Panc1 (cell line): ENCODE measurements around the gene PANX2. TPM values are rescaled to one million over a fixed set of nuclear protein-coding genes. Genes with fewer than 3 reads are reported as not detected.
A peak's percentile ranks its signal among the peaks of the same experiment; 100 is the strongest.

Experiments
- ATAC-seq: fragments of 200-7000 bp; cut with Tn5 transposase; 2 replicates; pipeline ENCODE4 v1.9.1; 2020; ENCODE audit warnings: mild to moderate bottlenecking, moderate library complexity
- BruUV-seq: library from RNA; stranded (reverse); fragments of 400-500 nt; replicated peaks from 2 replicates; lab custom pipeline; 2021; lab: Mats Ljungman, UMichigan
- CTCF ChIA-PET: fragments of 300-600 bp; sonication (Branson Sonifier 250); formaldehyde crosslinking; loops from one replicate; lab custom pipeline; 2022; ENCODE audit warnings: antibody characterized with exemption; lab: Charles Lee
- POLR2A ChIA-PET: fragments of 300-600 bp; sonication (Branson Sonifier 250); formaldehyde crosslinking; loops from one replicate; lab custom pipeline; 2022; ENCODE audit warnings: antibody characterized with exemption; lab: Charles Lee
- DNase-seq: peaks from one replicate; pipeline ENCODE4 v3.0.0-alpha.2; 2010; ENCODE audit warnings: low read depth, low spot score
- H3K27ac ChIP-seq: 2 replicates; pipeline ENCODE4 v1.5.1; 2011; ENCODE audit warnings: mild to moderate bottlenecking, low read length, inconsistent platforms
- H3K27me3 ChIP-seq: fragments of 200-500 bp; sonication (Bioruptor generic); 2 replicates; pipeline ENCODE4 v1.6.0; 2014; ENCODE audit warnings: low read length, inconsistent platforms; ENCODE audit not compliant: control insufficient read depth, insufficient read depth
- H3K36me3 ChIP-seq: fragments of 200-500 bp; sonication (Bioruptor generic); 2 replicates; pipeline ENCODE4 v1.5.1; 2014; ENCODE audit warnings: inconsistent platforms, mild to moderate bottlenecking, low read length, moderate library complexity; ENCODE audit not compliant: control insufficient read depth, insufficient read depth
- H3K4me1 ChIP-seq: 2 replicates; pipeline ENCODE4 v1.5.1; 2011; ENCODE audit warnings: inconsistent platforms, mild to moderate bottlenecking, low read length, moderate library complexity; ENCODE audit not compliant: control insufficient read depth, insufficient read depth
- H3K4me3 ChIP-seq, 2 experiments: 2 replicates each; pipeline ENCODE4 v1.5.1; 2011 to 2012; ENCODE audit warnings: low read depth in 2 of 2, low read length in 2 of 2, mild to moderate bottlenecking in 2 of 2, inconsistent platforms in 1 of 2, moderate library complexity in 1 of 2
- H3K9me3 ChIP-seq: fragments of 200-500 bp; sonication (Bioruptor generic); 2 replicates; pipeline ENCODE4 v1.5.1; 2014; ENCODE audit warnings: low read depth, mild to moderate bottlenecking, inconsistent platforms, low read length, moderate library complexity; ENCODE audit not compliant: control insufficient read depth, insufficient read depth
- POLR2AphosphoS5 ChIP-seq: IDR thresholded peaks from 2 replicates; pipeline ENCODE4 v1.6.1; 2012; ENCODE audit warnings: mild to moderate bottlenecking, low read depth, low read length, moderate library complexity
- SIN3A ChIP-seq: IDR thresholded peaks from 2 replicates; pipeline ENCODE4 v1.6.1; 2012; ENCODE audit warnings: low read depth, mild to moderate bottlenecking, low read length, moderate library complexity, borderline replicate concordance; ENCODE audit not compliant: insufficient read depth
- TCF7L2 ChIP-seq: IDR thresholded peaks from 2 replicates; pipeline ENCODE4 v1.6.1; 2011; ENCODE audit warnings: mild to moderate bottlenecking, low read depth, low read length, inconsistent platforms
- in situ Hi-C: cut with HindIII; loops from 2 replicates; pipeline ENCODE4 v1.10.0; 2016; ENCODE audit warnings: low sequenced_read_pairs, low pct_unique_long_range_greater_than_20kb
- intact Hi-C: fragments of 100-400 bp; cut with micrococcal nuclease; formaldehyde crosslinking; loops from one replicate; pipeline ENCODE4 v1.10.0; 2022; ENCODE audit not compliant: unreplicated experiment
- total RNA-seq: library from RNA; stranded (reverse); gene quantifications from one replicate; pipeline ENCODE4 v1.2.1, GENCODE V29; 2021; ENCODE audit not compliant: unreplicated experiment
- TF ChIP-seq, protein P1 (sequence below), 2 experiments: IDR thresholded peaks; 2 replicates each; pipeline ENCODE4 v1.6.1; 2011 to 2012; ENCODE audit warnings: low read depth in 2 of 2, control low read depth in 1 of 2, low read length in 1 of 2, mild to moderate bottlenecking in 1 of 2, moderate library complexity in 1 of 2; ENCODE audit not compliant: insufficient read depth in 1 of 2
- TF ChIP-seq, protein P2 (sequence below): fragments of 450-650 bp; IDR thresholded peaks from 2 replicates; pipeline ENCODE4 v1.5.1; 2017; ENCODE audit warnings: mild to moderate bottlenecking

Gene PANX2
- total RNA-seq, 1 experiment from 2014 or later, result 0.77 TPM

DNA sequence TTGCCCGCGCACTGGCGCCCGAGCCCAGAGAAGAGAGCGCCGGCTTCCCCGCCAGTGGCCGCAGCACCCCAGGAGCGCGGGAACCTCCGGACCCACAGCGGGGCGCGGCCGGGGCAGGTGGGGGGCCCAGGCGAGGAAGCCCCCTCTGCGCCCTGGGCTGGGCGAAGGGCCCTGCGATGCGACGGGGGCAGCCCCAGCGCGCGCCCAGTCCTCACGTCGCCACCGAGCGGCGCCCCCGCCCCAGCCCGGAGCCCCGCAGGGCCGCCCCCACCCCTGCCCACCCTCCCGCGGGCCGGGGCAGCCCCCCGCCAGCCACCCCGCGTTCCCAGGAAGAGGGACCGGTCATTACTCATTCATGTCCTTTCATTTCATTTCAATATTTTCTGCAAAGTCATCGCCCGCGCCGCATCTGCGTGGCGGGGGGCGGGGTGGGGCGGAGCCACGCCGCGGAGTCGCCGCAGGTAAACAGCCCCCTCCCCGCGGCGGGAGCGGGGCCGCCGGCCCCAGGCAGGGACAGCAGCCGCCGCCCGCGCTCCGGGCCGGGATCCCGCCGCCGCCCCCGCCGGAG, 673 bp upstream of the PANX2 start:
- no peaks in the 10 kb centered on the region for H3K9me3 ChIP-seq
- TF ChIP-seq TCF7L2 (no peak), POLR2AphosphoS5 (no peak), SIN3A (no peak)
- TF ChIP-seq, protein P1, sequence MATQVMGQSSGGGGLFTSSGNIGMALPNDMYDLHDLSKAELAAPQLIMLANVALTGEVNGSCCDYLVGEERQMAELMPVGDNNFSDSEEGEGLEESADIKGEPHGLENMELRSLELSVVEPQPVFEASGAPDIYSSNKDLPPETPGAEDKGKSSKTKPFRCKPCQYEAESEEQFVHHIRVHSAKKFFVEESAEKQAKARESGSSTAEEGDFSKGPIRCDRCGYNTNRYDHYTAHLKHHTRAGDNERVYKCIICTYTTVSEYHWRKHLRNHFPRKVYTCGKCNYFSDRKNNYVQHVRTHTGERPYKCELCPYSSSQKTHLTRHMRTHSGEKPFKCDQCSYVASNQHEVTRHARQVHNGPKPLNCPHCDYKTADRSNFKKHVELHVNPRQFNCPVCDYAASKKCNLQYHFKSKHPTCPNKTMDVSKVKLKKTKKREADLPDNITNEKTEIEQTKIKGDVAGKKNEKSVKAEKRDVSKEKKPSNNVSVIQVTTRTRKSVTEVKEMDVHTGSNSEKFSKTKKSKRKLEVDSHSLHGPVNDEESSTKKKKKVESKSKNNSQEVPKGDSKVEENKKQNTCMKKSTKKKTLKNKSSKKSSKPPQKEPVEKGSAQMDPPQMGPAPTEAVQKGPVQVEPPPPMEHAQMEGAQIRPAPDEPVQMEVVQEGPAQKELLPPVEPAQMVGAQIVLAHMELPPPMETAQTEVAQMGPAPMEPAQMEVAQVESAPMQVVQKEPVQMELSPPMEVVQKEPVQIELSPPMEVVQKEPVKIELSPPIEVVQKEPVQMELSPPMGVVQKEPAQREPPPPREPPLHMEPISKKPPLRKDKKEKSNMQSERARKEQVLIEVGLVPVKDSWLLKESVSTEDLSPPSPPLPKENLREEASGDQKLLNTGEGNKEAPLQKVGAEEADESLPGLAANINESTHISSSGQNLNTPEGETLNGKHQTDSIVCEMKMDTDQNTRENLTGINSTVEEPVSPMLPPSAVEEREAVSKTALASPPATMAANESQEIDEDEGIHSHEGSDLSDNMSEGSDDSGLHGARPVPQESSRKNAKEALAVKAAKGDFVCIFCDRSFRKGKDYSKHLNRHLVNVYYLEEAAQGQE (IDR thresholded peaks at IDR 0.05; ENCODE audit: insufficient read depth in 1 of 2, low read depth in 2 of 2, low read length in 1 of 2), result no peak
- TF ChIP-seq, protein P2, sequence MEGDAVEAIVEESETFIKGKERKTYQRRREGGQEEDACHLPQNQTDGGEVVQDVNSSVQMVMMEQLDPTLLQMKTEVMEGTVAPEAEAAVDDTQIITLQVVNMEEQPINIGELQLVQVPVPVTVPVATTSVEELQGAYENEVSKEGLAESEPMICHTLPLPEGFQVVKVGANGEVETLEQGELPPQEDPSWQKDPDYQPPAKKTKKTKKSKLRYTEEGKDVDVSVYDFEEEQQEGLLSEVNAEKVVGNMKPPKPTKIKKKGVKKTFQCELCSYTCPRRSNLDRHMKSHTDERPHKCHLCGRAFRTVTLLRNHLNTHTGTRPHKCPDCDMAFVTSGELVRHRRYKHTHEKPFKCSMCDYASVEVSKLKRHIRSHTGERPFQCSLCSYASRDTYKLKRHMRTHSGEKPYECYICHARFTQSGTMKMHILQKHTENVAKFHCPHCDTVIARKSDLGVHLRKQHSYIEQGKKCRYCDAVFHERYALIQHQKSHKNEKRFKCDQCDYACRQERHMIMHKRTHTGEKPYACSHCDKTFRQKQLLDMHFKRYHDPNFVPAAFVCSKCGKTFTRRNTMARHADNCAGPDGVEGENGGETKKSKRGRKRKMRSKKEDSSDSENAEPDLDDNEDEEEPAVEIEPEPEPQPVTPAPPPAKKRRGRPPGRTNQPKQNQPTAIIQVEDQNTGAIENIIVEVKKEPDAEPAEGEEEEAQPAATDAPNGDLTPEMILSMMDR, result no peak
- ChIA-PET CTCF (no interaction called here), POLR2A (no interaction called here)
- intact Hi-C loops, result no loop called here
- no peaks in the 10 kb centered on the region for H3K36me3 ChIP-seq
- in situ Hi-C loops, result no loop called here
- peak overlapping the region in 1 of 2 experiments; percentile 27; a peak in 3 of 4 replicates for H3K4me3 ChIP-seq
- H3K27me3 ChIP-seq, result no peaks in the 10 kb centered on the region
- no peak overlapping the region for H3K27ac ChIP-seq
- BruUV-seq, result no TSS peak
- H3K4me1 ChIP-seq, result no peaks in the 10 kb centered on the region
- DNase-seq, result no peak
- ATAC-seq, result peak; percentile 59

DNA sequence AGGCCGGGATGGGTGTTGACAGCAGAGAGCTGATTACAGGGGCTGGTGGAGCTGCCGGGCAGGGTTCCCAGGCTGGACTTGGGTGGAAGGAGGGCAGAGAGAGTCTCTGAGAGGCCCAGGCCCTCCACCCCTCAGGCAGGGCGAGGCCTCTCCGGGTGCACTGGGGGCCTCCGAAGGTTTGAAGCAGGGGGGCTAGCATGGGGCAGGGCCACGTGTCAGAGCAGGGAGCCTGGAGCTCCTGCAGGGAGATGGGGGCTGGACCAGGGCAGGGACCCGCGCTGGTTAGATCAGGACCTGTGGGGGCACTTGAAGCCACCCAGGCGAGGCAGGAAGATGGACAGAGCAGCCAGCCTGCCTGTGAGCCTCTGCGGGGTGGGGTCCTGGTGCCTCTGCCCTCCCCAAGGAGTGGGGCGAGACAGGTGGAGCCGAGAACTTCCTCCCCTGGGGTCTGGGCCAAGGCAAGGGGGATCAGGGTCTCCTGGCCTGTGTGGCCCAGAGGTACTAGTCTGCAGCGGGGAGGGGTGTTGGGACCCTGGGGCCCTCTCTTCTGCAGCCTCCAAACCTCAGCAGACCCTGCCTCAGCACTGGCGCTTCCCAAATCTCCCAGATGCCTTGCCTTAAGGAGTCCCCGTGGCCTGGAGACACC, 911 bp downstream of the PANX2 start:
- CTCF ChIA-PET, result no interaction called here
- no peak for ATAC-seq

More for the DNA sequence above, 911 bp downstream of the PANX2 start:
- Histone ChIP-seq H3K36me3 (no peaks in the 10 kb centered on the region), H3K4me3 (peak overlapping the region in 1 of 2 experiments; percentile 24; a peak in 1 of 4 replicates), H3K27ac (no peak overlapping the region), H3K4me1 (no peaks in the 10 kb centered on the region), H3K27me3 (no peaks in the 10 kb centered on the region), H3K9me3 (no peaks in the 10 kb centered on the region)
- intact Hi-C loops (no loop called here), in situ Hi-C loops (no loop called here)
- TF ChIP-seq SIN3A, result no peak
- TF ChIP-seq TCF7L2, result no peak
- no peak for TF ChIP-seq POLR2AphosphoS5
- TF ChIP-seq, protein P2, result no peak
- TF ChIP-seq, protein P1 (IDR thresholded peaks at IDR 0.05; ENCODE audit: insufficient read depth in 1 of 2, low read depth in 2 of 2, low read length in 1 of 2), result no peak
- POLR2A ChIA-PET, result no interaction called here
- no TSS peak for BruUV-seq
- no peak for DNase-seq
